AG09319 (cell line): ENCODE data around the gene ZNF75A.

Experiments used
- DNase-seq: peaks from one replicate; pipeline ENCODE4 v3.0.0-alpha.2; 2010; ENCODE audit warnings: low read depth; ENCODE audit errors: extremely low read depth
- CTCF ChIP-seq: IDR thresholded peaks from 2 replicates; pipeline ENCODE4 v1.5.1; 2011; ENCODE audit warnings: low read depth, mild to moderate bottlenecking, inconsistent platforms, low read length, moderate library complexity

ZNF75A gene

DNA sequence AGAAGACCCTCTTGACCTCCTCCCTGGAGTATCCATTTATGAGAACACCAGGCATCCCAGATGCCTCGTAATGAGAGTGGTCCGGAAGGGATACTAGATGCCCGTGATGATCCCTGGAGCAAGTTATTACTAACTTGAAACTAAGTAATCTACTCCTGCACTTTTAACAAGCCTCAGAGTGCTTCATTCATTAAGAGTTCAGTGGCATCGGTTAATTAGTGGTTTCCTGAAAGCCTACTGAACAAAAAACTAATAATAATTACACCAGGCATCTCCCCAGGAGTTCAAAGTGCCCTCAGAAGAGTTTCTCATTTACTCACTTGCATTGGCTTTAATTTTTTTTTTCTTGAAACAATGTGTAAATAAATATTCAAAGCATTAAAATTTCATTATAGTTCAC lies 22.2 kb downstream of the ZNF75A start:
- DNase-seq = no peak
- TF ChIP-seq CTCF = no peak

- DNase-seq = no peak
- no peak for TF ChIP-seq CTCF
Measured at GRCh38 chr16:3328104-3328503, 22.8 kb downstream of the ZNF75A start.

- no peak for TF ChIP-seq CTCF
- no peak for DNase-seq
Measured at GRCh38 chr16:3328643-3329042, 23.3 kb downstream of the ZNF75A start.

- no peak for TF ChIP-seq CTCF
- no peak for DNase-seq
Measured at GRCh38 chr16:3346041-3346440, 40.7 kb downstream of the ZNF75A start.

GRCh38 chr16:3347586-3347985 lies 42.3 kb downstream of the ZNF75A start:
- DNase-seq = no peak
- no peak for TF ChIP-seq CTCF

GRCh38 chr16:3348547-3349167 lies 43.4 kb downstream of the ZNF75A start:
- TF ChIP-seq CTCF = no peak
- no peak for DNase-seq

GRCh38 chr16:3349175-3349574 lies 43.9 kb downstream of the ZNF75A start:
- no peak for DNase-seq
- TF ChIP-seq CTCF = no peak
